Stomach smooth muscle (tissue), 2 donors: ENCODE results near the gene ODAM.
"Not testable (repeated sequence)": the region's sequence is repeated elsewhere in the genome, so short reads cannot be mapped to it uniquely, and the experiment has no call there.

ENCODE experiments used
- H3K27ac ChIP-seq: one replicate; pipeline ENCODE4 v1.7.0; 2013; ENCODE audit warnings: mild to moderate bottlenecking, low read length, inconsistent platforms
- H3K27me3 ChIP-seq, 2 donors: one replicate each; pipeline ENCODE4 v1.7.0; 2013; ENCODE audit warnings: low read length in 2 of 2; ENCODE audit not compliant: insufficient read depth in 2 of 2, control insufficient read depth in 1 of 2
- H3K36me3 ChIP-seq, 2 donors: one replicate each; pipeline ENCODE4 v1.7.0; 2013; ENCODE audit warnings: low read length in 2 of 2; ENCODE audit not compliant: control insufficient read depth in 2 of 2, insufficient read depth in 2 of 2
- H3K4me1 ChIP-seq: one replicate; pipeline ENCODE4 v1.7.0; 2013; ENCODE audit warnings: low read length; ENCODE audit not compliant: control insufficient read depth, insufficient read depth
- H3K4me3 ChIP-seq, 2 donors: one replicate each; pipeline ENCODE4 v1.7.0; 2013; ENCODE audit warnings: low read length in 2 of 2
- H3K9ac ChIP-seq, 2 donors: one replicate each; pipeline ENCODE4 v1.7.0; 2013; ENCODE audit warnings: low read length in 2 of 2, mild to moderate bottlenecking in 1 of 2
- H3K9me3 ChIP-seq, 2 donors: one replicate each; pipeline ENCODE4 v1.7.0; 2013; ENCODE audit warnings: low read length in 2 of 2; ENCODE audit not compliant: control insufficient read depth in 2 of 2
- donor health status: healthy.
- donor health status: Pancreatic carcinoma.

Gene ODAM

GRCh38 chr4:70183168-70183939 is 12.2 kb upstream of the ODAM start:
- Histone ChIP-seq H3K27me3 (no peaks in the 10 kb centered on the region), H3K9me3 (peaks cover 0 to 2% of the 10 kb centered on the region in 2 donors), H3K9ac (no peak overlapping the region), H3K4me3 (no peak overlapping the region), H3K27ac (no peak overlapping the region), H3K36me3 (no peaks in the 10 kb centered on the region), H3K4me1 (no peaks in the 10 kb centered on the region)

GRCh38 chr4:70183940-70184246 is 11.6 kb upstream of the ODAM start:
- H3K4me1 ChIP-seq, result no peaks in the 10 kb centered on the region
- H3K4me3 ChIP-seq, result no peak overlapping the region
- no peak overlapping the region for H3K27ac ChIP-seq
- H3K27me3 ChIP-seq, result no peaks in the 10 kb centered on the region
- no peaks in the 10 kb centered on the region for H3K36me3 ChIP-seq
- H3K9me3 ChIP-seq, result peaks cover 0 to 2% of the 10 kb centered on the region in 2 donors
- H3K9ac ChIP-seq, result no peak overlapping the region

- no peaks in the 10 kb centered on the region for H3K27me3 ChIP-seq
- H3K4me3 ChIP-seq, result no peak overlapping the region
- H3K9me3 ChIP-seq, result no peaks in the 10 kb centered on the region
- no peak overlapping the region for H3K9ac ChIP-seq
- H3K36me3 ChIP-seq, result no peaks in the 10 kb centered on the region
- H3K4me1 ChIP-seq, result no peaks in the 10 kb centered on the region
- no peak overlapping the region for H3K27ac ChIP-seq
Observed at GRCh38 chr4:70187216-70187615, 8.3 kb upstream of the ODAM start.

- Histone ChIP-seq H3K27me3 (no peaks in the 10 kb centered on the region), H3K9me3 (no peaks in the 10 kb centered on the region), H3K9ac (no peak overlapping the region), H3K4me3 (no peak overlapping the region), H3K36me3 (no peaks in the 10 kb centered on the region), H3K27ac (no peak overlapping the region), H3K4me1 (no peaks in the 10 kb centered on the region)
Observed at GRCh38 chr4:70190579-70190978, 4.9 kb upstream of the ODAM start.

- no peak overlapping the region for H3K27ac ChIP-seq
- H3K27me3 ChIP-seq, result no peaks in the 10 kb centered on the region
- no peaks in the 10 kb centered on the region for H3K4me1 ChIP-seq
- H3K36me3 ChIP-seq, result no peaks in the 10 kb centered on the region
- no peak overlapping the region for H3K4me3 ChIP-seq
- H3K9ac ChIP-seq, result no peak overlapping the region
- H3K9me3 ChIP-seq, result no peaks in the 10 kb centered on the region
Observed at GRCh38 chr4:70191647-70192046, 3.9 kb upstream of the ODAM start.

- Histone ChIP-seq H3K27ac (no peak overlapping the region), H3K9ac (no peak overlapping the region), H3K9me3 (no peaks in the 10 kb centered on the region), H3K36me3 (no peaks in the 10 kb centered on the region), H3K4me1 (no peaks in the 10 kb centered on the region), H3K4me3 (no peak overlapping the region), H3K27me3 (no peaks in the 10 kb centered on the region)
Observed at GRCh38 chr4:70192895-70193294, 2.6 kb upstream of the ODAM start.

GRCh38 chr4:70196857-70197256 is 1.3 kb downstream of the ODAM start:
- H3K27ac ChIP-seq, result no peak overlapping the region
- no peak overlapping the region for H3K4me3 ChIP-seq
- no peaks in the 10 kb centered on the region for H3K27me3 ChIP-seq
- no peaks in the 10 kb centered on the region for H3K9me3 ChIP-seq
- no peaks in the 10 kb centered on the region for H3K4me1 ChIP-seq
- no peaks in the 10 kb centered on the region for H3K36me3 ChIP-seq
- H3K9ac ChIP-seq, result no peak overlapping the region

- Histone ChIP-seq H3K9ac (no peak overlapping the region), H3K27me3 (no peaks in the 10 kb centered on the region), H3K36me3 (no peaks in the 10 kb centered on the region), H3K27ac (no peak overlapping the region), H3K9me3 (no peaks in the 10 kb centered on the region), H3K4me1 (no peaks in the 10 kb centered on the region), H3K4me3 (no peak overlapping the region)
Observed at GRCh38 chr4:70197842-70198241, 2.3 kb downstream of the ODAM start.

GRCh38 chr4:70203601-70204000 is 8.1 kb downstream of the ODAM start:
- no peaks in the 10 kb centered on the region for H3K36me3 ChIP-seq
- H3K9me3 ChIP-seq, result no peaks in the 10 kb centered on the region
- H3K4me3 ChIP-seq, result no peak overlapping the region
- no peaks in the 10 kb centered on the region for H3K4me1 ChIP-seq
- no peak overlapping the region for H3K9ac ChIP-seq
- no peaks in the 10 kb centered on the region for H3K27me3 ChIP-seq
- no peak overlapping the region for H3K27ac ChIP-seq

- not testable (repeated sequence) for H3K9ac ChIP-seq, H3K9me3 ChIP-seq, H3K36me3 ChIP-seq, H3K4me1 ChIP-seq, H3K27me3 ChIP-seq, H3K4me3 ChIP-seq, H3K27ac ChIP-seq
Observed at GRCh38 chr4:70212752-70213151, 17.2 kb downstream of the ODAM start.

GRCh38 chr4:70216109-70216508 is 20.6 kb downstream of the ODAM start:
- H3K9ac ChIP-seq, H3K4me3 ChIP-seq, H3K27me3 ChIP-seq, H3K36me3 ChIP-seq, H3K4me1 ChIP-seq, H3K9me3 ChIP-seq, H3K27ac ChIP-seq: not testable (repeated sequence)
